IMR-90 (cell line): ENCODE results near the gene MACIR. TPM values are rescaled to one million over a fixed set of nuclear protein-coding genes. Genes with fewer than 3 reads are reported as not detected.

Experiments used
- ATAC-seq: fragments of 200-7000 bp; cut with Tn5 transposase; 2 replicates; pipeline ENCODE4 v1.9.1; 2020; ENCODE audit warnings: low read depth, mild to moderate bottlenecking, moderate library complexity
- BruUV-seq: library from RNA; stranded (reverse); fragments of 400-500 nt; replicated peaks from 2 replicates; lab custom pipeline; 2021; lab: Mats Ljungman, UMichigan
- CTCF ChIA-PET: fragments of 300-600 bp; formaldehyde crosslinking; extraction: SDS; loops from one replicate; lab custom pipeline; 2021; ENCODE audit warnings: antibody characterized with exemption; lab: Yijun Ruan, JAX
- POLR2A ChIA-PET: fragments of 300-600 bp; sonication (Branson Sonifier 250); formaldehyde crosslinking; loops from one replicate; lab custom pipeline; 2022; ENCODE audit warnings: antibody characterized with exemption; ENCODE audit not compliant: unreplicated experiment; lab: Charles Lee
- DNase-seq: peaks from one replicate; pipeline ENCODE4 v3.0.0; 2013
- H2AFZ ChIP-seq: replicated peaks from 2 replicates; pipeline ENCODE3; 2013; ENCODE audit warnings: low read length, mild to moderate bottlenecking; ENCODE audit not compliant: poor library complexity
- H2AK5ac ChIP-seq: 2 replicates; pipeline ENCODE4 v1.6.1; 2013; ENCODE audit warnings: low read depth, low read length, inconsistent platforms
- H2AK9ac ChIP-seq: replicated peaks from 2 replicates; pipeline ENCODE3; 2013; ENCODE audit warnings: mild to moderate bottlenecking, low read depth, low read length, moderate library complexity; ENCODE audit not compliant: poor library complexity
- H2BK120ac ChIP-seq: 2 replicates; pipeline ENCODE4 v1.6.1; 2013; ENCODE audit warnings: low read depth, low read length, inconsistent platforms
- H2BK15ac ChIP-seq: 3 replicates; pipeline ENCODE4 v1.6.1; 2013; ENCODE audit warnings: low read depth, low read length, inconsistent platforms
- H2BK20ac ChIP-seq: 2 replicates; pipeline ENCODE4 v1.6.1; 2013; ENCODE audit warnings: low read depth, mild to moderate bottlenecking, inconsistent platforms, low read length, moderate library complexity
- H2BK5ac ChIP-seq: 2 replicates; pipeline ENCODE4 v1.6.1; 2013; ENCODE audit warnings: mild to moderate bottlenecking, low read depth, low read length, inconsistent platforms; ENCODE audit not compliant: poor library complexity, severe bottlenecking
- H3K14ac ChIP-seq: replicated peaks from 2 replicates; pipeline ENCODE4 v1.6.1; 2013; ENCODE audit warnings: low read depth, low read length, inconsistent platforms
- H3K18ac ChIP-seq: 2 replicates; pipeline ENCODE4 v1.6.1; 2013; ENCODE audit warnings: low read depth, low read length, control low read depth
- H3K23ac ChIP-seq: 2 replicates; pipeline ENCODE4 v1.6.1; 2013; ENCODE audit warnings: low read depth, low read length, inconsistent platforms
- H3K27ac ChIP-seq: 2 replicates; pipeline ENCODE4 v1.5.1; 2013; ENCODE audit warnings: mild to moderate bottlenecking, control low read depth, low read length; ENCODE audit not compliant: insufficient read depth
- H3K27me3 ChIP-seq: 2 replicates; pipeline ENCODE4 v1.6.1; 2013; ENCODE audit warnings: low read length; ENCODE audit not compliant: control insufficient read depth, insufficient read depth
- H3K36me3 ChIP-seq: 2 replicates; pipeline ENCODE4 v1.6.1; 2013; ENCODE audit warnings: low read length, mixed read lengths; ENCODE audit not compliant: control insufficient read depth, insufficient read depth
- H3K4ac ChIP-seq: 2 replicates; pipeline ENCODE4 v1.6.1; 2013; ENCODE audit warnings: low read depth, low read length, inconsistent platforms
- H3K4me1 ChIP-seq: 2 replicates; pipeline ENCODE4 v1.6.1; 2013; ENCODE audit warnings: low read length, mixed read lengths; ENCODE audit not compliant: control insufficient read depth, insufficient read depth
- H3K4me2 ChIP-seq: 2 replicates; pipeline ENCODE4 v1.6.1; 2013; ENCODE audit warnings: low read depth, mild to moderate bottlenecking, control low read depth, low read length, moderate library complexity
- H3K4me3 ChIP-seq: 2 replicates; pipeline ENCODE4 v1.5.1; 2013; ENCODE audit warnings: low read depth, mild to moderate bottlenecking, control low read depth, low read length, moderate library complexity; ENCODE audit not compliant: insufficient read depth
- H3K56ac ChIP-seq: 2 replicates; pipeline ENCODE4 v1.6.1; 2013; ENCODE audit warnings: low read length, inconsistent platforms; ENCODE audit not compliant: insufficient read depth; ENCODE audit errors: extremely low read depth
- H3K79me1 ChIP-seq, 2 experiments: 2 replicates each; pipeline ENCODE4 v1.6.1; 2013; ENCODE audit warnings: low read length in 2 of 2, inconsistent platforms in 1 of 2, low read depth in 1 of 2
- H3K9ac ChIP-seq: 2 replicates; pipeline ENCODE4 v1.6.1; 2013; ENCODE audit warnings: low read depth, low read length, control low read depth
- H3K9me1 ChIP-seq: 2 replicates; pipeline ENCODE4 v1.6.1; 2013; ENCODE audit warnings: low read length, inconsistent platforms; ENCODE audit not compliant: insufficient read depth
- H3K9me3 ChIP-seq: 2 replicates; pipeline ENCODE4 v1.6.1; 2013; ENCODE audit warnings: low read length; ENCODE audit not compliant: control insufficient read depth, insufficient read depth
- H4K20me1 ChIP-seq: 2 replicates; pipeline ENCODE4 v1.6.1; 2013; ENCODE audit warnings: low read length, inconsistent platforms; ENCODE audit not compliant: insufficient read depth
- H4K5ac ChIP-seq: 2 replicates; pipeline ENCODE4 v1.6.1; 2013; ENCODE audit warnings: mild to moderate bottlenecking, low read depth, low read length, control low read depth
- H4K8ac ChIP-seq, 2 experiments: 2 replicates each; pipeline ENCODE4 v1.6.1; 2013; ENCODE audit warnings: low read depth in 2 of 2, low read length in 2 of 2, control low read depth in 1 of 2, inconsistent platforms in 1 of 2
- H4K91ac ChIP-seq: 2 replicates; pipeline ENCODE4 v1.6.1; 2013; ENCODE audit warnings: low read depth, low read length, inconsistent platforms; ENCODE audit not compliant: insufficient read depth
- BHLHE40 ChIP-seq: fragments of 150-350 bp; IDR thresholded peaks from 2 replicates; pipeline ENCODE4 v1.6.1; 2016; ENCODE audit warnings: mild to moderate bottlenecking, low read depth, low read length
- CEBPB ChIP-seq: IDR thresholded peaks from 2 replicates; pipeline ENCODE4 v1.6.1; 2012; ENCODE audit warnings: low read depth, low read length, improper control_type of control experiment
- ELK1 ChIP-seq: fragments of 150-350 bp; IDR thresholded peaks from 2 replicates; pipeline ENCODE4 v1.6.1; 2016; ENCODE audit warnings: low read depth, mild to moderate bottlenecking, low read length, moderate library complexity, borderline replicate concordance
- FOS ChIP-seq: fragments of 150-350 bp; IDR thresholded peaks from 2 replicates; pipeline ENCODE4 v1.6.1; 2016; ENCODE audit warnings: low read depth, low read length
- MXI1 ChIP-seq: IDR thresholded peaks from 2 replicates; pipeline ENCODE4 v1.6.1; 2012; ENCODE audit warnings: low read depth, mild to moderate bottlenecking, low read length, moderate library complexity, borderline replicate concordance
- RAD21 ChIP-seq: IDR thresholded peaks from 2 replicates; pipeline ENCODE4 v1.6.1; 2012; ENCODE audit warnings: low read length, improper control_type of control experiment
- RCOR1 ChIP-seq: IDR thresholded peaks from 2 replicates; pipeline ENCODE4 v1.6.1; 2012; ENCODE audit warnings: mild to moderate bottlenecking, low read length, improper control_type of control experiment; ENCODE audit not compliant: insufficient replicate concordance
- RFX5 ChIP-seq: IDR thresholded peaks from 2 replicates; pipeline ENCODE4 v1.8.0; 2012; ENCODE audit warnings: low read depth, mild to moderate bottlenecking, low read length, moderate library complexity
- WGBS, 2 experiments: methylation state at CpG; one replicate each; pipeline versions ENCODE4 v1.1.5 to v1.1.7; 2013; ENCODE audit warnings: missing lambda C conversion rate in 2 of 2; ENCODE audit not compliant: insufficient read length in 1 of 2; ENCODE audit errors: extremely low coverage in 2 of 2; 5-methylcytosine and 5-hydroxymethylcytosine counted together
- dilution Hi-C: fragments of 300-500 bp; cut with HindIII; formaldehyde crosslinking; loops from one replicate; pipeline ENCODE4 v1.14.3; 2018; ENCODE audit warnings: low sequenced_read_pairs; ENCODE audit not compliant: unreplicated experiment
- in situ Hi-C: fragments of 300-500 bp; cut with MboI; formaldehyde crosslinking; loops from 3 replicates; pipeline ENCODE4 v1.14.3; 2019; ENCODE audit warnings: low sequenced_read_pairs, inconsistent platforms, mixed read lengths
- intact Hi-C: fragments of 100-400 bp; cut with micrococcal nuclease; formaldehyde crosslinking; loops from 2 replicates; pipeline ENCODE4 v1.10.0; 2022
- polyA plus RNA-seq, 3 experiments: library from polyadenylated mRNA; depleted of rRNA; stranded (reverse); fragments of >200 nt; gene quantifications; 2 replicates each; pipeline ENCODE4 v1.2.3, GENCODE V29; 2012; ENCODE audit warnings: low replicate concordance in 1 of 3
- total RNA-seq: library from RNA; depleted of rRNA; stranded (reverse); fragments of >200 nt; gene quantifications from 2 replicates; pipeline ENCODE4 v1.2.3, GENCODE V29; 2012

MACIR gene
- total and polyA plus RNA-seq, 2 of the 4 experiments (the other 2 are of a cell fraction) = 11.1 to 21.3 TPM

DNA sequence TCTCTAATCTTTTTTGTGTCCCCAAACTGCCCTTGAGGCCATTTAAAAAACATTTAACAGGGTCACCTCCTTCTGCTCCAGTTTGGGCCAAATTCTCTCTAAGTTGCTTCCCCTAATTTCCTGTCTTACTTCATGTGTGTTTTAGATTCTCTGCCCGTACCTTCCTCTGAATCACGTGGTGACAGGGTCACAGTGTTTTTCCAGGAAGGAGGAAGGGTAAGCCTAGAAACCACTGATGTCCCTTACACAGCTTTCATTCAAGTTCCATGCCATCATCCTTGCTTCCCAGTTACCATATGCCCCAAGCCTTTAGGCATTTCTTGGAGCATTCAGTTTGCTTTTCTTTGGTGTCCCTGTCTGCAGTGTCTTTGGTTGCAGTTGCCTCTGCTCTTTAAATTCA, 42.4 kb upstream of the MACIR start:
- H3K4me3 ChIP-seq = no peak overlapping the region
- BruUV-seq = no TSS peak
- no peak overlapping the region for H3K27ac ChIP-seq
- peak overlapping the region; percentile 19 for H2BK120ac ChIP-seq
- WGBS, 2 experiments = no CpG with 5 or more reads among the region's 2 CpGs
- dilution Hi-C loops (no loop called here), in situ Hi-C loops (no loop called here), intact Hi-C loops (no loop called here)
- H2AFZ ChIP-seq = peak overlapping the region; percentile 24
- H4K5ac ChIP-seq = peak overlapping the region; percentile 48; the same call in 1 of the 2 replicates
- H4K8ac ChIP-seq = peak overlapping the region in 1 of 2 experiments; percentile 63; a peak in 1 of 4 replicates
- H3K79me1 ChIP-seq = no peaks in the 10 kb centered on the region
- H3K18ac ChIP-seq = peak overlapping the region; percentile 65; the same call in 1 of the 2 replicates
- no peak overlapping the region for H3K9ac ChIP-seq
- no peak overlapping the region for H2BK5ac ChIP-seq
- H3K27me3 ChIP-seq = no peaks in the 10 kb centered on the region
- peak; percentile 4 for DNase-seq
- no peak overlapping the region for H3K4me2 ChIP-seq
- no peaks in the 10 kb centered on the region for H4K20me1 ChIP-seq
- ChIA-PET CTCF (interaction anchor here (1.9 kb wide), 1 partner anchor 9 kb away, joined by 7 read pairs; no protein-coding TSS in a partner anchor), POLR2A (no interaction called here)
- ATAC-seq = no peak
- peak overlapping the region; percentile 66 for H3K4ac ChIP-seq
- peak overlapping the region; percentile 55 for H3K14ac ChIP-seq
- peak overlapping the region; percentile 73; the same call in 1 of the 2 replicates for H2AK5ac ChIP-seq
- peaks cover 3% of the 10 kb centered on the region for H3K9me1 ChIP-seq
- peaks cover 7% of the 10 kb centered on the region; the same call in 1 of the 2 replicates for H3K4me1 ChIP-seq
- TF ChIP-seq RAD21 = no peak
- TF ChIP-seq RCOR1 = no peak
- TF ChIP-seq RFX5 = no peak
- no peak for TF ChIP-seq CEBPB
- TF ChIP-seq MXI1 = no peak
- TF ChIP-seq FOS = no peak
- TF ChIP-seq BHLHE40 = no peak
- no peak for TF ChIP-seq ELK1
- H4K91ac ChIP-seq = peak overlapping the region; percentile 62; the same call in 1 of the 2 replicates
- peak overlapping the region; percentile 49; the same call in 1 of the 3 replicates for H2BK15ac ChIP-seq
- no peak overlapping the region for H2AK9ac ChIP-seq
- H2BK20ac ChIP-seq = peak overlapping the region; percentile 92; the same call in 1 of the 2 replicates
- H3K36me3 ChIP-seq = no peaks in the 10 kb centered on the region
- no peaks in the 10 kb centered on the region for H3K9me3 ChIP-seq
- H3K23ac ChIP-seq = peak overlapping the region; percentile 84
- no peak overlapping the region for H3K56ac ChIP-seq
